SK-N-DZ (cell line): ENCODE data around the gene NHLRC2.
"Not testable (repeated sequence)": the region's sequence is repeated elsewhere in the genome, so short reads cannot be mapped to it uniquely, and the experiment has no call there.

Experiments
- DNase-seq: peaks from one replicate; pipeline ENCODE4 v3.0.0-alpha.2; 2015; ENCODE audit warnings: low spot score

NHLRC2 gene

GRCh38 chr10:113937756-113938155 is 83.3 kb downstream of the NHLRC2 start:
- DNase-seq = no peak

DNA sequence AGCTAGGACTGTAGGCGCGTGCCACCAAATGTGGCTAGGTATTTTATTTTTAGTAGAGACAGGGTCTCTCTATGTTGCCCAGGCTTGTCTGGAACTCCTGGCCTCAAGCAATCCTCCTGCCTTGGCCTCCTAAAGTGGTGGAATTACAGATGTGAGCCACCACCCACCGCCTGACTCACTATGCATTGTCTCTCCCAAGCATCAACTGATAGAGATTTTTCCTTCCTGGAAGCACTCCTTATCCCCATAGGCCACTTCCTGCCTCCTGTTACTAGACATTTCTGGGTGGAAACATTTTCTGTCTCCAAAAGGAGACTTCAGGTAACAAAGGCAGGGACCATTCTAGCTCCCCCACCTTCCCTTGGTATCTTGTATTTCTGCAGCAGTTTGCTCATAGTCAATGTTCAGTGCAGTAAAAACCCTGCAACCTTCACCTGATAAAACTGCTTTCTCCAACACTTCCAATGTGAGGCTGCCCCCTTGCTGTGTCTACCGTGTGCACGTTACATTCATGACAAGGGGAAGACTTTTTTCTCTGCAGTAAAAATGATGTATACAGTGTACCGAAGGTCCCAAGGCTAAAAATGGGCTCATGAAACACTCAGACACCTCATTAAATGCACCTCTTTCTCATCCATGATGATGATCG is 84.9 kb downstream of the NHLRC2 start:
- no peak for DNase-seq

GRCh38 chr10:113941140-113941539 is 86.7 kb downstream of the NHLRC2 start:
- no peak for DNase-seq

- DNase-seq = not testable (repeated sequence)
Measured at GRCh38 chr10:113943196-113943595, 88.7 kb downstream of the NHLRC2 start.

DNA sequence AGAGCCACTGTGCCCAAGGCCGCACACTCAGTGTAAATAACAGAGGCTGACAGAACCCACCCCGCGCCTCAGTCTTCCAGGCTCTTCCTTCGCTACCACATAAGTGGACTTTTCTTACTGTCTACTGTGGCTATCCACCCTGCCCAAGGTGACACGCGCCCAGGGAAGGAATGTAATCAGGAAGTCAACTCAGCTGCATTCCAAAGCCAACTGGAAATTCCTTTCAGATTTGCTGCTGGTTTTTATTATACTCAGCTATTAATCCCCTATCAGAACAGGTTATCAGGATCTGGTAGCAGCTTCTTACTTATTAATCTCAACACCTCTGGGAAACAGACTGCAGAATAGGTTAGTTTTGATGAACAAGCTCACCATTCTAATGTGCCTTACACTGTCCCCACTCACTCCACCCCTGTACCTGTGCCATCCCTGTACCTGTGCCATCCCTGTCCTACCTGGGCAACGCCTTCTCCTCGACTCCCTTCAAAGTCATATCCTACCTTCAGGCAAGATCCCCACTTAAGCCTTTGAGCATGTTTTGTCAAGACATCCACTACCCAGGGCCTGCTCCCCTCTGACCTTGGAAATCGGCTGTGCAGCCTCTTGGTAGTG is 90.7 kb downstream of the NHLRC2 start:
- DNase-seq = no peak

DNA sequence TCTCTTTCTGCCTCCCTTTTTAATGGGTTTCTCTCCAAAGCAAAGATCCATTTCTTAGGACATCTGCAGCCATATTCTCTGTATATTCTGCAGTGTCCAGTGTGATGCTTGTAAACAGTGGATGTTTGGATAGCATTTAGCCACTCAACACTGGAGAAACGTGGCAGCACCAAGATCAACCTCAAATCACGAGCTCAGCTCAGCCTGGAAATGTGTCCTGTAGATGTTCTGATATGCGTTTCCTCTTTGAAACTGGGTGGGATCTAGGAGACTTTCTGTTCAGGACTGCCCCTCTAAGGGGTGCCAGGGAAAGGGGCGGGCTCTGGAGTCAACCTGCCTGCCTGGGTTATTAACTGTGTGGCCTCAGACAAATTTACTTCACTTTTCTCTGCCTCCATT is 91.2 kb downstream of the NHLRC2 start:
- DNase-seq = no peak

DNA sequence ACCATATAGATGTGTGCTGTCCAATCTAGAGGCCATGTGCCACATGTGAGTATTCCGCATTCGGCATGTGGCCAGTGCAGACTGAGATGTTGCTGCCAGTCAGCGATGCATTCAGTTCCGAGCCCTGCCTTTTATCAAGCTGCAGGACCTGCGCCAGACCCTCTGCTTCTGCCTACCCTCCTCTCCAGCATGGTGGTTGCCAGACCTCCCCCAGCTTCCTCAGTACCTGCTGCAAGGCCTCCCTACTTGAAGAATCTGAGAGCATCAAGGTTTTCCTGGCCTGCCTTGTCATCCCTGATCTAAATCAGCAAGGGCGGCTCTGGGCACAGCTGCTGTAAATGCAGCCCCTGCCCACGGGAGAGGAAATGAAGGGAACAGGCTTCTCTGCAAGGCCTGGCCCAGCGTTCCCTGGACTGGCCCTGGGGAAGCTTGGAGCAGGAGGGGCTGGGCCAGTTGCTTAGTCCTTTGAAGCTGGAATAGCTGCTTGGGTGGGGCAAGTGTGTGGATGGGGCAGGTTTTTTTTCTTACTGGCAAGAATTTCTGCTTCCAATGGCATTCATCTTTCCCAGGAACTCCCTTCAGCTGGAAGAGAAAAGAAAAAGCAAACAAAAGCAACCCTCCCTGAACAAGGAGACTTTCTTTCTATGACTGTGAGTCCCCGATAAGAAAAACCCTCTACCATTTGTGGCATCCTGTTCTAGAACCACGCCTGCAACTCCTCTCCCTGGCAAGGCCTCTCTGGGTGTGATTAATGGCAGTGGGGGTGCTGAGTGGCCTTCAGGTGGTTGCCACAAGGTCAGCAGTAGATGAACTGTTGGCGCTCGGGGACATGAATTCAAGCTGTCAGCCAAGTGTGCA is 93.0 kb downstream of the NHLRC2 start:
- DNase-seq = peak; percentile 57

DNA sequence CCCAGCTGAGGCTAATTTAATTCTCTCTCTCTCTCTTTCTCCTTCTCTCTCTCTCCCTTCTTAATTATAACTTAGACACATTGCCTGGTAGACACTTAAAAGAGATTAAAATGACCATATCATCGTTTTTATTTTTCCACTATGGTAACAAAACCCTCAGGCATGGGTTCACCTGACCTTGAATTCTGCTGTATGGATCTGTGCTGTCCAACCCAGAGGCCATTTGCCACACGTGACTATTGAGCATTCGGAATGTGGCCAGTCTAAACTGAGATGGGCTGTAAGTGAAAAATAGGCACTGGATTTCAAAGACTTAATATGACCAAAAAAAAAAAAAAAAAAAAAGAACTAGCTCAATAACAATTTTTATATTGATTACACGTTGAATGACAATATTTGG is 93.6 kb downstream of the NHLRC2 start:
- no peak for DNase-seq

- no peak for DNase-seq
Measured at GRCh38 chr10:113950268-113950667, 95.8 kb downstream of the NHLRC2 start.

DNA sequence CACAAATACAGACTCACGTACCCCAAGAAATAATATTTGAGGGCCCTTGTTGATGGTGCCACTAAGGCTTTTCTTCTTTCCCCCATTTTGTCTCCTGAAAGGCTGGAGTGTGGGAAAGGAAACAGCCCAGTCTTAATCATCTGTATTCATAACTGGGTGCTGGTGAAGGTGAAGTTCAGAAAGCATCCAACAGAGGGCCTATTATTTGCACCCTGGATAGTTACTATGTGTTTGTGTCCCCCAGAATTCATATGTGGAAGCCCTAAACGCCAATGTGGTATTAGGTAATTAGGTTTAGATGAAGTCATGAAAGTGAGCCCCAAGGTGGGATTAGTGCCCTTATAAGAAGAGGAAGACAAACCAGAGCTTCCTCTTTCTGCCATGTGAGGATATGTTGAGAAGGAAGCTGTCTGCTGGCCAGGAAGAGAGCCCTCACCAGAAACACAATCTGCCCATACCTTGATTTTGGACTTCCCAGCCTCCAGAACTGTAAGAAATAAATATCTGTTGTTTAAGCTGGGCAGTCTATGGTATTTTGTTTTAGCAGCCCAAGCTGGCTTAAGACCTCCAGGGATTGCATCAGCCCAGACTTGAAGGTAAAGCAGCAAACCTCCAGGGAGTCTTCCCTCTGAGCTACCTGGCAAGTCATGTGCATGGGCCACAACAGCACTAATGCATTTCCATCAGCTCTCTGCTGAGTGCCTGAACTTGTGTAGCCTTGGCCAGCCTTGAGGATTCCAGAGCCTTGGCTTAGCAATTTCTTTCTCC is 99.2 kb downstream of the NHLRC2 start:
- no peak for DNase-seq

DNA sequence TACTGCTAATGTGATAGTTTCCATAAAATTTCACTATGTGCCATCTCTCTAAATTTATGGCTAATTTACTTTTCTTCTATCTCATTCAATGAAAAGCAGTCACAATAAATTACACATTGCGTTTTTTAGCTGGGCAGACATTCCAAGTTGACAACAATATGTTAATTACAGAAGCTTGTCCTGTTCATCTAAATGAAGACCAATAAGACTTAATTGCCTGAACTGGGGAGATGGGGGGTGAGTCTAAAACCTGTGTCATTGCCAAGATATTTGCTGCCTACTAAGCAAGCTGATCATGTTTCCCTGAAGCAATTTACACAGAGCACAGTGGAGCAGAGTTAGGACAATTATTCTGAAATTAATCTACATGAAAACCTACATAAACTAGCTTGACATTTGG is 99.9 kb downstream of the NHLRC2 start:
- DNase-seq = no peak

- no peak for DNase-seq
Measured at GRCh38 chr10:113957013-113957412, 102.6 kb downstream of the NHLRC2 start.

DNA sequence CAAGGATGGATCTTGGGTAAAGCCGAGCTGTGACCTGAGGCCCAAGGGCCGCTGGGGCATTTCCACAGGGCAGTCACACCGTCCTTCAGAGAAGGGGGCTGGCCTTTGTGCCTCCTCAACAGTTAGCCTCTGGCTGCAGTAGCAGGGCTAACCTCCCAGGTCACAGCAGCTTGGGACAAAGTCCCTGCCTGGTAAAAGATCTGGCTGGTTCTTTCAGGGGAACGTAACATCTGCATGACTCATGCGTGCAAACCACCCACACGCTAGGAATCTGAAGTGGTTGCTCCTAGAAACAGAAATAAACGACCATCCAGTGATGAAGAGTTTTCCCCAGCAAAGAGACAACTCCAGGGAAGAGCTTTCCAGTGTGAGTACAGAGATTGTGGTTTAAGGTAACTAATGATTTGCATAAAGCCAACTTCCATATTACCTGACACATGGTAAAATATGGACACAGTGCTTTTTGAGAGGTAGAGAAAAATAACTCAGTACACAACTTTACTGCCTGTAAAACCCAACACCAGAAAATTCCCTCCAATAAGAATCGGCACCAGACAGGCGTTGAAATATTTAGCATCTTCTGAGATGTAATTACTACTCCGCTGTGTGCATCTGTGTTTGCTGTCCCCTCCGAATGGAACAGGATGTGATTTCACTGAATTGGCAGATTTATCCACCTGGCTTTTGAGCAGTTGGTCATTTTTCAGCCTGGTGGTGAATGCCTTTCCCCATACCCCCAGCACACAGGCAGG is 104.3 kb downstream of the NHLRC2 start:
- DNase-seq = no peak

GRCh38 chr10:113959383-113959760 is 104.9 kb downstream of the NHLRC2 start:
- DNase-seq = no peak

DNA sequence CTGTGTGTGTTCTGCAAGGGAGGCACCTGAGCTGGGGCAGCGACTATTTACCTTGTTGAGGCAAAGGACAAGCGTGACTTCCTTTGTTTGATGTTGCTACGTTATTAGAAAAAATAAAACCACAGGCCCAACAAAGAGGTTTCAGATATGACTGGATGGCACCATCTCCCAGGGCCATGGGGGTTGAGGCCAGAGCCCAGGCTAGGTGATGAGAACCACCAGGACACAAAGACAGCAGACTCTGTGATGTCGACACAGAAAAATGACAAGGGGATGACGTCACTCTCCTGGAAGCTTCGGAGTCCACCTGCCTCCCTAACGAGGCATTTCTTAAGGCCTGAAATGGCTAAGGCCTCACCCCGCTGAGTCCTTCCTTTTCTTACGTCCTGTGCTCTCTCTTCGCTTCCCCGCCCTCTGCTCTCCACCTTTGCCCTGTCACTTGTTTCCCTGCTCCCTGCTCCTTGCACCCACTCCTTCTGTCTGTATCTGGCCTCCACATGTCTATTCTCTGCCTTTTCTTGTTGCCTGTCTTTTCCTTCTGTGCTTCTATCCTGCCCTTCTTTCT is 106.2 kb downstream of the NHLRC2 start:
- peak; percentile 17 for DNase-seq

DNA sequence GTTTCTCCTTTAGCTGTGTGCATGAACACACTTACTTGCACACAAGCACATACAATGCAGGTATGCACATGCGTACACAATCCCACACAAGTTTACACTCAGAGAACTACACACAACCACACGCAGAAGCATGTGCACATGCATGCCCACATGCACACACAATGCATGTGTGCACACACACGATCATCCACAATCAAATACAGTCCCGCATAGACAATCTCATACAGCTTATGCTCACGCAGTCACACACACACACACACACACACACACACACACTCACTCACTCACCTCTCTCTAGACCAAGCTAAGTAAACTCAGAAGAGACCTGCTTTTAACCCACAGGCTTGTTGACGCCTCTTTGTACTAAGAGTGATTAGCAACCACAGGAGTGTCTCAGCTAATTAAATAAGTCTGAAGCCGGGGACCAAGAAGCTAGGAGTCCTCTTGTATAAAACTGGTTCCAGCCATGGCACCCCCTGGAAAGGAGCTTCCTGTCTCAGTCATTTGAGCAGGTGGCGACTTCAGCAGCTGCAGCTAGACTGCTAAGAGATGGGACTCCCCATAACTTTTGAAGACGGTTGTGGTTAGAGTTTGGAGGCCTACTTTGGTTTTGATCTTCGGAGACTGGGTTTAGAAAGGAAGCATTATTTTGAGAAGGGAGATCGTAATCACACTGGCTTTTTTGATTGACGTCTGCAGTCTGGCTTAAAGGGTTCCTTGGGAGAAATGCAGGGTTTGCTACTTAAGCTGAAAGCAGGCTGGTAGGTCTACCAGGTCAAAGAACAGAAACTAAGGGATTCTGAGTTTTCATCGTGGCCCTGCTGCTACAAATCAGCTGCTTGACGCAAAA is 106.9 kb downstream of the NHLRC2 start:
- DNase-seq = no peak

GRCh38 chr10:113965077-113965476 is 110.6 kb downstream of the NHLRC2 start:
- DNase-seq = no peak

DNA sequence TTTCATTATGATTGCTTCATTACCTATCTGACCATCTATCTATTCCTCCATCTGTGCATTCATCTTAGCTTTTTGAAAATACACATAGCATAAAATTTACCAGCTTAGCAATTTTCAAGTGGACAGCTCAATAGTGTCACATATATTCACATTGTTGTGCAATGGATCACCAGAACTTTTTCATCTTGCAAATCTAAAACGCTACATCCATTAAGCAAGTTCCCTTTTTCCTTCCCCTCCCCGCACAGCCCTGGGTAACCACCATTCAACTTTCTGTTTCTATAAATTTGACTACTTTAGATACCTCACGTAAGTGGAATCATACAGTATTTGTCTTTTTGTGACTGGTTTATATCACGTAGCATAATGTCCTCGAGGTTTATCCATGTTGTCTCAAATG is 111.2 kb downstream of the NHLRC2 start:
- no peak for DNase-seq
